K562 (cell line): ENCODE data around the gene KMT5B. TPM values are rescaled to one million over a fixed set of nuclear protein-coding genes. Genes with fewer than 3 reads are reported as not detected.

ENCODE experiments used
- ATF7 ChIP-seq: fragments of 450-650 bp; IDR thresholded peaks from 2 replicates; pipeline ENCODE4 v1.7.1; 2014; ENCODE audit warnings: mild to moderate bottlenecking, moderate library complexity
- BRD9 ChIP-seq: fragments of 450-650 bp; IDR thresholded peaks from 2 replicates; pipeline ENCODE4 v1.6.1; 2018; ENCODE audit warnings: low read depth; ENCODE audit not compliant: partially characterized antibody
- JUN ChIP-seq, 2 experiments: sonication (generic) in 1 of 2; formaldehyde crosslinking in 1 of 2; IDR thresholded peaks; 2 replicates each; pipeline versions ENCODE4 v1.6.1 to v1.8.0; 2012 to 2022; ENCODE audit warnings: borderline replicate concordance in 2 of 2, mild to moderate bottlenecking in 2 of 2, improper control_type of control experiment in 1 of 2, low read depth in 1 of 2, low read length in 1 of 2, missing genetic modification reagents in 1 of 2
- MEF2A ChIP-seq: IDR thresholded peaks from 2 replicates; pipeline ENCODE4 v1.6.1; 2011; ENCODE audit warnings: low read depth, mild to moderate bottlenecking, low read length, moderate library complexity; ENCODE audit not compliant: control insufficient read depth
- NR2F6 ChIP-seq: fragments of 450-650 bp; formaldehyde crosslinking; IDR thresholded peaks from 2 replicates; pipeline ENCODE4 v1.4.0; 2020; ENCODE audit warnings: mild to moderate bottlenecking
- PKNOX1 ChIP-seq: fragments of 450-650 bp; IDR thresholded peaks from 2 replicates; pipeline ENCODE4 v1.6.1; 2016
- REST ChIP-seq, 2 experiments: fragments of 450-650 bp; formaldehyde crosslinking in 1 of 2; IDR thresholded peaks; 2 replicates each; pipeline versions ENCODE4 v1.4.0 to v1.6.1; 2014 to 2020; ENCODE audit warnings: mild to moderate bottlenecking in 2 of 2, borderline replicate concordance in 1 of 2, low read depth in 1 of 2
- STAT6 ChIP-seq: sonication (generic); formaldehyde crosslinking; IDR thresholded peaks from 2 replicates; pipeline ENCODE4 v1.8.1; 2023; ENCODE audit warnings: mild to moderate bottlenecking, missing genetic modification reagents
- ZNF277 ChIP-seq: fragments of 250-450 bp; sonication (Bioruptor Pico); IDR thresholded peaks from 2 replicates; pipeline ENCODE4 v1.8.0; 2022; ENCODE audit warnings: inconsistent platforms, mild to moderate bottlenecking, moderate library complexity, borderline replicate concordance
- ZNF561 ChIP-seq: fragments of 450-650 bp; formaldehyde crosslinking; conservative IDR thresholded peaks from 2 replicates; pipeline ENCODE4 v1.4.0; 2020; ENCODE audit warnings: mild to moderate bottlenecking, moderate library complexity
- ZSCAN32 ChIP-seq: fragments of 450-650 bp; formaldehyde crosslinking; IDR thresholded peaks from 2 replicates; pipeline ENCODE4 v1.4.0; 2020; ENCODE audit warnings: mild to moderate bottlenecking, moderate library complexity
- polyA plus RNA-seq, 8 experiments: library from polyadenylated mRNA; depleted of rRNA in 4 of 8; stranded (reverse) in 5 of 8; unstranded in 3 of 8; fragments of >200 nt; fragmentation: Nextera tagmentation in 2 of 8; fragmentation: Illumina TruSeq in 1 of 8; extraction: Ambion mirVana in 2 of 8; extraction: Trizol in 1 of 8; gene quantifications; 2 replicates each; pipeline versions ENCODE4 v1.2.1 to v1.2.3, GENCODE V29; 2011 to 2014; ENCODE audit warnings: inconsistent platforms in 1 of 8, missing spikeins in 1 of 8
- total RNA-seq, 7 experiments: library from RNA; depleted of rRNA in 6 of 7; stranded (reverse); fragments of >200 nt in 6 of 7; fragmentation: Illumina TruSeq in 2 of 7; extraction: Trizol in 2 of 7; gene quantifications; 2 replicates each; pipeline versions ENCODE4 v1.2.1 to v1.2.3, GENCODE V29; 2011 to 2021; ENCODE audit warnings: low replicate concordance in 1 of 7

Gene KMT5B
- total and polyA plus RNA-seq, 9 of the 15 experiments (the other 6 are each of a cell fraction or from before 2014, with no cell fraction given): 7.3 to 27.3 (median 20.9) TPM

GRCh38 chr11:68257477-68258362 lies 44.6 kb upstream of the KMT5B start (continued):
- 0 out of 2 replicates have a peak, but pooled peaks have one; percentile 3 for TF ChIP-seq JUN (IDR thresholded peaks at IDR 0.05; ENCODE audit: borderline replicate concordance, low read depth, low read length)
- TF ChIP-seq JUN (CRISPR knock-in tag; IDR thresholded peaks at IDR 0.05; ENCODE audit: borderline replicate concordance): peak; percentile 72; the same call in 1 of the 2 replicates
- TF ChIP-seq NR2F6 (CRISPR knock-in tag): no peak
- TF ChIP-seq BRD9: no peak
- TF ChIP-seq STAT6: no peak
- 0 out of 2 replicates have a peak, but pooled peaks have one; percentile 10 for TF ChIP-seq PKNOX1
- peak; percentile 44; the same call in 1 of the 2 replicates for TF ChIP-seq ATF7
- no peak for TF ChIP-seq ZNF277 (CRISPR knock-in tag)
- peak; percentile 94 for TF ChIP-seq REST (IDR thresholded peaks at IDR 0.05; ENCODE audit: borderline replicate concordance)
- 0 out of 2 replicates have a peak, but pooled peaks have one; percentile 60 for TF ChIP-seq REST (CRISPR knock-in tag; IDR thresholded peaks at IDR 0.05; ENCODE audit: low read depth)
- no peak for TF ChIP-seq ZNF561 (CRISPR knock-in tag)
- TF ChIP-seq ZSCAN32 (CRISPR knock-in tag): no peak
- no peak for TF ChIP-seq MEF2A
